Measurements from ENCODE around the gene RXRA. TPM values are rescaled to one million over a fixed set of nuclear protein-coding genes. Genes with fewer than 3 reads are reported as not detected.
"Not testable (repeated sequence)": the region's sequence is repeated elsewhere in the genome, so short reads cannot be mapped to it uniquely, and the experiment has no call there.

The RXRA gene
- total and polyA plus RNA-seq, 2 experiments from 2014 or later, result 32.9 to 46.1 TPM

- no peak for DNase-seq (ENCODE audit: low read depth in 1 of 2, low spot score in 1 of 2)
- TF ChIP-seq, protein P1, sequence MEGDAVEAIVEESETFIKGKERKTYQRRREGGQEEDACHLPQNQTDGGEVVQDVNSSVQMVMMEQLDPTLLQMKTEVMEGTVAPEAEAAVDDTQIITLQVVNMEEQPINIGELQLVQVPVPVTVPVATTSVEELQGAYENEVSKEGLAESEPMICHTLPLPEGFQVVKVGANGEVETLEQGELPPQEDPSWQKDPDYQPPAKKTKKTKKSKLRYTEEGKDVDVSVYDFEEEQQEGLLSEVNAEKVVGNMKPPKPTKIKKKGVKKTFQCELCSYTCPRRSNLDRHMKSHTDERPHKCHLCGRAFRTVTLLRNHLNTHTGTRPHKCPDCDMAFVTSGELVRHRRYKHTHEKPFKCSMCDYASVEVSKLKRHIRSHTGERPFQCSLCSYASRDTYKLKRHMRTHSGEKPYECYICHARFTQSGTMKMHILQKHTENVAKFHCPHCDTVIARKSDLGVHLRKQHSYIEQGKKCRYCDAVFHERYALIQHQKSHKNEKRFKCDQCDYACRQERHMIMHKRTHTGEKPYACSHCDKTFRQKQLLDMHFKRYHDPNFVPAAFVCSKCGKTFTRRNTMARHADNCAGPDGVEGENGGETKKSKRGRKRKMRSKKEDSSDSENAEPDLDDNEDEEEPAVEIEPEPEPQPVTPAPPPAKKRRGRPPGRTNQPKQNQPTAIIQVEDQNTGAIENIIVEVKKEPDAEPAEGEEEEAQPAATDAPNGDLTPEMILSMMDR (IDR thresholded peaks at IDR 0.05; ENCODE audit: low read depth, low read length), result no peak
- Histone ChIP-seq H3K9me3 (ENCODE audit: low read depth) (no peaks in the 10 kb centered on the region), H3K27ac (no peak overlapping the region), H3K4me3 (no peak overlapping the region), H3K4me1 (ENCODE audit: low read depth) (peaks cover 3% of the 10 kb centered on the region), H3K36me3 (no peaks in the 10 kb centered on the region), H3K27me3 (no peaks in the 10 kb centered on the region)
Measured at GRCh38 chr9:134307674-134308638, 18.3 kb upstream of the RXRA start.

DNA sequence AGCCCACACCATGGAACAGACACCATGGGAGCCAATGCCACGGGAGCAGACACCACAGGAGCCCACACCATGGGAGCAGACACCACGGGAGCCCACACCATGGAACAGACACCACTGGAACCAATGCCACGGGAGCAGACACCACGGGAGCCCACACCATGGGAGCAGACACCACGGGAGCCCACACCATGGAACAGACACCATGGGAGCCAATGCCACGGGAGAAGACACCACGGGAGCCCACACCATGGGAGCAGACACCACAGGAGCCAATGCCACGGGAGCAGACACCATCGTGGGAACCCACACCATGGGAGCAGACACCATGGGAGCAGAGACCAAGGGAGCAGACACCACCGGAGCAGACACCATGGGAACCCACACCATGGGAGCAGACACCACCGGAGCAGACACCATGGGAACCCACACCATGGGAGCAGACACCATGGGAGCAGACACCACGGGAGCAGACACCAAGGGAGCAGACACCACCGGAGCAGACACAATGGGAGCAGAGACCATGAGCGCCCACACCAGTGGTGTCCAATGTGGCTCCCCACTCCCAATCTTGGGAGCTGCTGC lies 17.5 kb upstream of the RXRA start:
- H3K27me3 ChIP-seq; H3K9me3 ChIP-seq (ENCODE audit: low read depth); H3K4me3 ChIP-seq; H3K27ac ChIP-seq; H3K36me3 ChIP-seq; H3K4me1 ChIP-seq (ENCODE audit: low read depth); DNase-seq (ENCODE audit: low read depth in 1 of 2, low spot score in 1 of 2): not testable (repeated sequence)

GRCh38 chr9:134313470-134313869 lies 12.8 kb upstream of the RXRA start:
- H3K4me3 ChIP-seq, result no peak overlapping the region
- no peak for DNase-seq (ENCODE audit: low read depth in 1 of 2, low spot score in 1 of 2)

GRCh38 chr9:134314039-134314949 lies 12.0 kb upstream of the RXRA start:
- Histone ChIP-seq H3K4me1 (ENCODE audit: low read depth) (peaks cover 40% of the 10 kb centered on the region), H3K36me3 (no peaks in the 10 kb centered on the region), H3K27me3 (no peaks in the 10 kb centered on the region), H3K4me3 (no peak overlapping the region), H3K9me3 (ENCODE audit: low read depth) (no peaks in the 10 kb centered on the region), H3K27ac (no peak overlapping the region)
- TF ChIP-seq, protein P1 (IDR thresholded peaks at IDR 0.05; ENCODE audit: low read depth, low read length), result no peak
- DNase-seq (ENCODE audit: low read depth in 1 of 2, low spot score in 1 of 2), result no peak

More at GRCh38 chr9:134313470-134313869, 12.8 kb upstream of the RXRA start:
- no peaks in the 10 kb centered on the region for H3K36me3 ChIP-seq
- peaks cover 32% of the 10 kb centered on the region for H3K4me1 ChIP-seq (ENCODE audit: low read depth)
- H3K27ac ChIP-seq, result no peak overlapping the region
- no peaks in the 10 kb centered on the region for H3K9me3 ChIP-seq (ENCODE audit: low read depth)
- H3K27me3 ChIP-seq, result no peaks in the 10 kb centered on the region
- TF ChIP-seq, protein P1 (IDR thresholded peaks at IDR 0.05; ENCODE audit: low read depth, low read length), result no peak

DNA sequence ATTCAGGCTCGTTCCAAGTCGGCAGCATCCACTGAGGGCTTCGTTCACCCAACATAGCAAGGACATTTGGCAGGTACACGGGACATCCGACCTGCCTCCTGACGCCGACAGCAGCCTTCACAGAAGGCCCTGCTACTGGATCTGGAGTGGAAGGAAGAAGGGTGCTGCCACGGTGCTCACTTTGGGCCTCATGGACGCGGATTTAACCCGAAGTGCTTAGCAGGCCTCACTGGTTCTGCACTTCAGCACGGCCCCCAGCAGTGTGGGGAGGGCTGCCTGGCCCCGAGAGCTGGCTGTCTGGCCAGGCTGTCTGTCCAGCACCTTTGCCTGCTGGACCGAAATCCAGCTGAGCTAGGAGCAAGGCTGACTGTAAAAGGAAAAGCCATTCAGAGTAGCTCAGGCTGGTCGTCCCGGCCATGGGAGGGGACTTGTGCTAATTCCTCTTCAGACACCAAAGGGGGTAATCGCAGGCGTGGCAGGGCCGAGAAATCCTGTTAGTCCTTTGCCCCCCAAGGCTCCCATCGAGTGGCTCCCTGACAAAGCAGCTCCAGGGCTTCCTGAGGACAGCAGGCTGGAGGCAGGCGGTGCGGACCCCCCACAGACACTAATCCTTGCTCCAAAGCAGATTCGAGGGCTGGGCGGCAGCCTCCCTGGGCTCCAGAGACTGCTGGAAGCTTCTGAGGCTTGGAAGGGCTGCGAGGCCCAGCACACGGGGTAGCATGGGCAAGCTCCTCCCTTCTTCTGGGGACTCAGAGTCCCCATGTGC lies 11.1 kb upstream of the RXRA start:
- Histone ChIP-seq H3K36me3 (no peaks in the 10 kb centered on the region), H3K4me1 (ENCODE audit: low read depth) (peaks cover 48% of the 10 kb centered on the region), H3K9me3 (ENCODE audit: low read depth) (no peaks in the 10 kb centered on the region), H3K27ac (peak overlapping the region; percentile 38), H3K4me3 (no peak overlapping the region), H3K27me3 (no peaks in the 10 kb centered on the region)
- TF ChIP-seq, protein P1 (IDR thresholded peaks at IDR 0.05; ENCODE audit: low read depth, low read length), result no peak
- DNase-seq (ENCODE audit: low read depth in 1 of 2, low spot score in 1 of 2), result peak in 1 of 2 donors; percentile 51

All from cardiac muscle cell (in vitro differentiated cells and primary cell).